IMR-90 (cell line): Measurements from ENCODE around the gene PJA1. TPM values are rescaled to one million over a fixed set of nuclear protein-coding genes. Genes with fewer than 3 reads are reported as not detected.
A peak's percentile ranks its signal among the peaks of the same experiment; 100 is the strongest.

ENCODE experiments used
- ATAC-seq: fragments of 200-7000 bp; cut with Tn5 transposase; 2 replicates; pipeline ENCODE4 v1.9.1; 2020; ENCODE audit warnings: low read depth, mild to moderate bottlenecking, moderate library complexity
- BruUV-seq: library from RNA; stranded (reverse); fragments of 400-500 nt; replicated peaks from 2 replicates; lab custom pipeline; 2021; lab: Mats Ljungman, UMichigan
- CTCF ChIA-PET: fragments of 300-600 bp; formaldehyde crosslinking; extraction: SDS; loops from one replicate; lab custom pipeline; 2021; ENCODE audit warnings: antibody characterized with exemption; lab: Yijun Ruan, JAX
- POLR2A ChIA-PET: fragments of 300-600 bp; sonication (Branson Sonifier 250); formaldehyde crosslinking; loops from one replicate; lab custom pipeline; 2022; ENCODE audit warnings: antibody characterized with exemption; ENCODE audit not compliant: unreplicated experiment; lab: Charles Lee
- DNase-seq: peaks from one replicate; pipeline ENCODE4 v3.0.0; 2013
- H2AFZ ChIP-seq: replicated peaks from 2 replicates; pipeline ENCODE3; 2013; ENCODE audit warnings: low read length, mild to moderate bottlenecking; ENCODE audit not compliant: poor library complexity
- H2AK5ac ChIP-seq: 2 replicates; pipeline ENCODE4 v1.6.1; 2013; ENCODE audit warnings: low read depth, low read length, inconsistent platforms
- H2AK9ac ChIP-seq: replicated peaks from 2 replicates; pipeline ENCODE3; 2013; ENCODE audit warnings: mild to moderate bottlenecking, low read depth, low read length, moderate library complexity; ENCODE audit not compliant: poor library complexity
- H2BK120ac ChIP-seq: 2 replicates; pipeline ENCODE4 v1.6.1; 2013; ENCODE audit warnings: low read depth, low read length, inconsistent platforms
- H2BK15ac ChIP-seq: 3 replicates; pipeline ENCODE4 v1.6.1; 2013; ENCODE audit warnings: low read depth, low read length, inconsistent platforms
- H2BK20ac ChIP-seq: 2 replicates; pipeline ENCODE4 v1.6.1; 2013; ENCODE audit warnings: low read depth, mild to moderate bottlenecking, inconsistent platforms, low read length, moderate library complexity
- H2BK5ac ChIP-seq: 2 replicates; pipeline ENCODE4 v1.6.1; 2013; ENCODE audit warnings: mild to moderate bottlenecking, low read depth, low read length, inconsistent platforms; ENCODE audit not compliant: poor library complexity, severe bottlenecking
- H3K14ac ChIP-seq: replicated peaks from 2 replicates; pipeline ENCODE4 v1.6.1; 2013; ENCODE audit warnings: low read depth, low read length, inconsistent platforms
- H3K18ac ChIP-seq: 2 replicates; pipeline ENCODE4 v1.6.1; 2013; ENCODE audit warnings: low read depth, low read length, control low read depth
- H3K23ac ChIP-seq: 2 replicates; pipeline ENCODE4 v1.6.1; 2013; ENCODE audit warnings: low read depth, low read length, inconsistent platforms
- H3K27ac ChIP-seq: 2 replicates; pipeline ENCODE4 v1.5.1; 2013; ENCODE audit warnings: mild to moderate bottlenecking, control low read depth, low read length; ENCODE audit not compliant: insufficient read depth
- H3K27me3 ChIP-seq: 2 replicates; pipeline ENCODE4 v1.6.1; 2013; ENCODE audit warnings: low read length; ENCODE audit not compliant: control insufficient read depth, insufficient read depth
- H3K36me3 ChIP-seq: 2 replicates; pipeline ENCODE4 v1.6.1; 2013; ENCODE audit warnings: low read length, mixed read lengths; ENCODE audit not compliant: control insufficient read depth, insufficient read depth
- H3K4ac ChIP-seq: 2 replicates; pipeline ENCODE4 v1.6.1; 2013; ENCODE audit warnings: low read depth, low read length, inconsistent platforms
- H3K4me1 ChIP-seq: 2 replicates; pipeline ENCODE4 v1.6.1; 2013; ENCODE audit warnings: low read length, mixed read lengths; ENCODE audit not compliant: control insufficient read depth, insufficient read depth
- H3K4me2 ChIP-seq: 2 replicates; pipeline ENCODE4 v1.6.1; 2013; ENCODE audit warnings: low read depth, mild to moderate bottlenecking, control low read depth, low read length, moderate library complexity
- H3K4me3 ChIP-seq: 2 replicates; pipeline ENCODE4 v1.5.1; 2013; ENCODE audit warnings: low read depth, mild to moderate bottlenecking, control low read depth, low read length, moderate library complexity; ENCODE audit not compliant: insufficient read depth
- H3K56ac ChIP-seq: 2 replicates; pipeline ENCODE4 v1.6.1; 2013; ENCODE audit warnings: low read length, inconsistent platforms; ENCODE audit not compliant: insufficient read depth; ENCODE audit errors: extremely low read depth
- H3K79me1 ChIP-seq, 2 experiments: 2 replicates each; pipeline ENCODE4 v1.6.1; 2013; ENCODE audit warnings: low read length in 2 of 2, inconsistent platforms in 1 of 2, low read depth in 1 of 2
- H3K9ac ChIP-seq: 2 replicates; pipeline ENCODE4 v1.6.1; 2013; ENCODE audit warnings: low read depth, low read length, control low read depth
- H3K9me1 ChIP-seq: 2 replicates; pipeline ENCODE4 v1.6.1; 2013; ENCODE audit warnings: low read length, inconsistent platforms; ENCODE audit not compliant: insufficient read depth
- H3K9me3 ChIP-seq: 2 replicates; pipeline ENCODE4 v1.6.1; 2013; ENCODE audit warnings: low read length; ENCODE audit not compliant: control insufficient read depth, insufficient read depth
- H4K20me1 ChIP-seq: 2 replicates; pipeline ENCODE4 v1.6.1; 2013; ENCODE audit warnings: low read length, inconsistent platforms; ENCODE audit not compliant: insufficient read depth
- H4K5ac ChIP-seq: 2 replicates; pipeline ENCODE4 v1.6.1; 2013; ENCODE audit warnings: mild to moderate bottlenecking, low read depth, low read length, control low read depth
- H4K8ac ChIP-seq, 2 experiments: 2 replicates each; pipeline ENCODE4 v1.6.1; 2013; ENCODE audit warnings: low read depth in 2 of 2, low read length in 2 of 2, control low read depth in 1 of 2, inconsistent platforms in 1 of 2
- H4K91ac ChIP-seq: 2 replicates; pipeline ENCODE4 v1.6.1; 2013; ENCODE audit warnings: low read depth, low read length, inconsistent platforms; ENCODE audit not compliant: insufficient read depth
- CEBPB ChIP-seq: IDR thresholded peaks from 2 replicates; pipeline ENCODE4 v1.6.1; 2012; ENCODE audit warnings: low read depth, low read length, improper control_type of control experiment
- CHD1 ChIP-seq: IDR thresholded peaks from 2 replicates; pipeline ENCODE4 v1.6.1; 2012; ENCODE audit warnings: low read depth, low read length, improper control_type of control experiment
- FOS ChIP-seq: fragments of 150-350 bp; IDR thresholded peaks from 2 replicates; pipeline ENCODE4 v1.6.1; 2016; ENCODE audit warnings: low read depth, low read length
- MAFK ChIP-seq: IDR thresholded peaks from 2 replicates; pipeline ENCODE4 v1.6.1; 2012; ENCODE audit warnings: low read depth, low read length, improper control_type of control experiment
- MAZ ChIP-seq: IDR thresholded peaks from 2 replicates; pipeline ENCODE4 v1.6.1; 2012; ENCODE audit warnings: low read depth, mild to moderate bottlenecking, low read length, improper control_type of control experiment, moderate library complexity, borderline replicate concordance
- MXI1 ChIP-seq: IDR thresholded peaks from 2 replicates; pipeline ENCODE4 v1.6.1; 2012; ENCODE audit warnings: low read depth, mild to moderate bottlenecking, low read length, moderate library complexity, borderline replicate concordance
- NFE2L2 ChIP-seq: fragments of 150-350 bp; IDR thresholded peaks from 2 replicates; pipeline ENCODE4 v1.6.1; 2016; ENCODE audit warnings: low read depth, mild to moderate bottlenecking, low read length
- POLR2A ChIP-seq: IDR thresholded peaks from 2 replicates; pipeline ENCODE4 v1.6.1; 2012; ENCODE audit warnings: mild to moderate bottlenecking, low read depth, low read length
- RAD21 ChIP-seq: IDR thresholded peaks from 2 replicates; pipeline ENCODE4 v1.6.1; 2012; ENCODE audit warnings: low read length, improper control_type of control experiment
- SMC3 ChIP-seq: fragments of 150-350 bp; IDR thresholded peaks from 2 replicates; pipeline ENCODE4 v1.6.1; 2016; ENCODE audit warnings: low read depth, mild to moderate bottlenecking, antibody characterized with exemption, low read length, moderate library complexity
- WGBS, 2 experiments: methylation state at CpG; one replicate each; pipeline versions ENCODE4 v1.1.5 to v1.1.7; 2013; ENCODE audit warnings: missing lambda C conversion rate in 2 of 2; ENCODE audit not compliant: insufficient read length in 1 of 2; ENCODE audit errors: extremely low coverage in 2 of 2; 5-methylcytosine and 5-hydroxymethylcytosine counted together
- dilution Hi-C: fragments of 300-500 bp; cut with HindIII; formaldehyde crosslinking; loops from one replicate; pipeline ENCODE4 v1.14.3; 2018; ENCODE audit warnings: low sequenced_read_pairs; ENCODE audit not compliant: unreplicated experiment
- in situ Hi-C: fragments of 300-500 bp; cut with MboI; formaldehyde crosslinking; loops from 3 replicates; pipeline ENCODE4 v1.14.3; 2019; ENCODE audit warnings: low sequenced_read_pairs, inconsistent platforms, mixed read lengths
- intact Hi-C: fragments of 100-400 bp; cut with micrococcal nuclease; formaldehyde crosslinking; loops from 2 replicates; pipeline ENCODE4 v1.10.0; 2022
- polyA plus RNA-seq, 3 experiments: library from polyadenylated mRNA; depleted of rRNA; stranded (reverse); fragments of >200 nt; gene quantifications; 2 replicates each; pipeline ENCODE4 v1.2.3, GENCODE V29; 2012; ENCODE audit warnings: low replicate concordance in 1 of 3
- total RNA-seq: library from RNA; depleted of rRNA; stranded (reverse); fragments of >200 nt; gene quantifications from 2 replicates; pipeline ENCODE4 v1.2.3, GENCODE V29; 2012

The PJA1 gene
- total and polyA plus RNA-seq, 2 of the 4 experiments (the other 2 are of a cell fraction), result 15.1 to 24.4 TPM

GRCh38 chrX:69153060-69153730 is 12.1 kb downstream of the PJA1 start:
- H3K4me3 ChIP-seq, result no peak overlapping the region
- ChIA-PET POLR2A (no interaction called here), CTCF (interaction anchor here (1.4 kb wide), 1 partner anchor 20 kb away, joined by 3 read pairs; no protein-coding TSS in a partner anchor)
- no peaks in the 10 kb centered on the region for H3K9me1 ChIP-seq
- H3K36me3 ChIP-seq, result no peaks in the 10 kb centered on the region
- H3K23ac ChIP-seq, result no peak overlapping the region
- H2BK20ac ChIP-seq, result no peak overlapping the region
- H3K4me2 ChIP-seq, result no peak overlapping the region
- H2AK9ac ChIP-seq, result no peak overlapping the region
- no peak overlapping the region for H2AK5ac ChIP-seq
- H2BK120ac ChIP-seq, result no peak overlapping the region
- peak; percentile 56 for ATAC-seq
- H3K18ac ChIP-seq, result no peak overlapping the region
- no peak overlapping the region for H4K8ac ChIP-seq
- dilution Hi-C loops, result no loop called here
- H4K91ac ChIP-seq, result no peak overlapping the region
- H2BK5ac ChIP-seq, result no peak overlapping the region
- no peak overlapping the region for H3K27ac ChIP-seq
- no peaks in the 10 kb centered on the region for H3K4me1 ChIP-seq
- no peaks in the 10 kb centered on the region for H3K79me1 ChIP-seq
- no peak overlapping the region for H2AFZ ChIP-seq
- BruUV-seq, result no TSS peak
- H3K4ac ChIP-seq, result no peak overlapping the region
- H3K27me3 ChIP-seq, result peaks cover 7% of the 10 kb centered on the region
- H3K9me3 ChIP-seq, result no peaks in the 10 kb centered on the region
- no peak overlapping the region for H3K56ac ChIP-seq
- 0 out of 2 replicates have a peak, but pooled peaks cover under 1% of the 10 kb centered on the region for H4K20me1 ChIP-seq
- TF ChIP-seq RAD21 (no peak), CHD1 (no peak), MAFK (no peak), CEBPB (no peak), MXI1 (no peak), NFE2L2 (no peak), POLR2A (no peak), MAZ (no peak), FOS (no peak), SMC3 (no peak)
- in situ Hi-C loops, result no loop called here
- peak; percentile 34 for DNase-seq
- no peak overlapping the region for H3K9ac ChIP-seq
- WGBS, 2 experiments, result 62% methylated on average over 3 of the region's 8 CpGs; no CpG with 5 or more reads in 1 of the 2 experiments
- H2BK15ac ChIP-seq, result no peak overlapping the region
- no peak overlapping the region for H3K14ac ChIP-seq
- H4K5ac ChIP-seq, result no peak overlapping the region
- intact Hi-C loops, result no loop called here
